Liver (tissue), 3 donors: ENCODE data around the gene CNP.

ENCODE experiments used
- ATF3 ChIP-seq: IDR thresholded peaks from 2 replicates; pipeline ENCODE4 v1.6.1; 2016; ENCODE audit warnings: antibody characterized with exemption
- CTCF ChIP-seq: fragments of 150-350 bp; IDR thresholded peaks from 2 replicates; pipeline ENCODE4 v1.5.1; 2017; ENCODE audit warnings: improper control_type of control experiment, low read depth, low read length; ENCODE audit not compliant: missing input control
- EGR1 ChIP-seq, 2 donors: IDR thresholded peaks; 2 replicates each; pipeline ENCODE4 v1.6.1; 2016 to 2018; ENCODE audit warnings: antibody characterized with exemption in 2 of 2, low read depth in 2 of 2
- GABPA ChIP-seq, 2 donors: IDR thresholded peaks in 1 of 2; conservative IDR thresholded peaks in 1 of 2; 2 replicates each; pipeline ENCODE4 v1.6.1; 2016; ENCODE audit warnings: antibody characterized with exemption in 2 of 2, mild to moderate bottlenecking in 1 of 2, moderate library complexity in 1 of 2
- JUND ChIP-seq, 2 donors: IDR thresholded peaks; 2 replicates each; pipeline ENCODE4 v1.6.1; 2016; ENCODE audit warnings: antibody characterized with exemption in 2 of 2
- NR2F2 ChIP-seq: IDR thresholded peaks from 2 replicates; pipeline ENCODE4 v1.6.1; 2016; ENCODE audit warnings: antibody characterized with exemption
- RAD21 ChIP-seq, 2 donors: IDR thresholded peaks; 2 replicates each; pipeline ENCODE4 v1.6.1; 2016; ENCODE audit warnings: antibody characterized with exemption in 2 of 2, mild to moderate bottlenecking in 2 of 2
- RXRA ChIP-seq, 2 donors: IDR thresholded peaks; 2 replicates each; pipeline ENCODE4 v1.6.1; 2017 to 2018; ENCODE audit warnings: antibody characterized with exemption in 2 of 2, mild to moderate bottlenecking in 1 of 2
- TAF1 ChIP-seq: conservative IDR thresholded peaks from 2 replicates; pipeline ENCODE4 v1.6.1; 2016; ENCODE audit warnings: antibody characterized with exemption, mild to moderate bottlenecking
- TF ChIP-seq, protein P1 (sequence below): IDR thresholded peaks from 2 replicates; pipeline ENCODE4 v1.6.1; 2016; ENCODE audit warnings: antibody characterized with exemption
- TF ChIP-seq, protein P2 (sequence below): IDR thresholded peaks from 2 replicates; pipeline ENCODE4 v1.6.1; 2016; ENCODE audit warnings: antibody characterized with exemption, mild to moderate bottlenecking
- TF ChIP-seq, protein P3 (sequence below): IDR thresholded peaks from 2 replicates; pipeline ENCODE4 v1.6.1; 2016; ENCODE audit warnings: antibody characterized with exemption
- donor health status: healthy.
- donor health status: healthy.

- TF ChIP-seq JUND (IDR thresholded peaks at IDR 0.05), result no peak
- TF ChIP-seq CTCF, result no peak
- TF ChIP-seq ATF3, result no peak
- TF ChIP-seq, protein P1, sequence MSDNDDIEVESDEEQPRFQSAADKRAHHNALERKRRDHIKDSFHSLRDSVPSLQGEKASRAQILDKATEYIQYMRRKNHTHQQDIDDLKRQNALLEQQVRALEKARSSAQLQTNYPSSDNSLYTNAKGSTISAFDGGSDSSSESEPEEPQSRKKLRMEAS, result no peak
- TF ChIP-seq, protein P2, sequence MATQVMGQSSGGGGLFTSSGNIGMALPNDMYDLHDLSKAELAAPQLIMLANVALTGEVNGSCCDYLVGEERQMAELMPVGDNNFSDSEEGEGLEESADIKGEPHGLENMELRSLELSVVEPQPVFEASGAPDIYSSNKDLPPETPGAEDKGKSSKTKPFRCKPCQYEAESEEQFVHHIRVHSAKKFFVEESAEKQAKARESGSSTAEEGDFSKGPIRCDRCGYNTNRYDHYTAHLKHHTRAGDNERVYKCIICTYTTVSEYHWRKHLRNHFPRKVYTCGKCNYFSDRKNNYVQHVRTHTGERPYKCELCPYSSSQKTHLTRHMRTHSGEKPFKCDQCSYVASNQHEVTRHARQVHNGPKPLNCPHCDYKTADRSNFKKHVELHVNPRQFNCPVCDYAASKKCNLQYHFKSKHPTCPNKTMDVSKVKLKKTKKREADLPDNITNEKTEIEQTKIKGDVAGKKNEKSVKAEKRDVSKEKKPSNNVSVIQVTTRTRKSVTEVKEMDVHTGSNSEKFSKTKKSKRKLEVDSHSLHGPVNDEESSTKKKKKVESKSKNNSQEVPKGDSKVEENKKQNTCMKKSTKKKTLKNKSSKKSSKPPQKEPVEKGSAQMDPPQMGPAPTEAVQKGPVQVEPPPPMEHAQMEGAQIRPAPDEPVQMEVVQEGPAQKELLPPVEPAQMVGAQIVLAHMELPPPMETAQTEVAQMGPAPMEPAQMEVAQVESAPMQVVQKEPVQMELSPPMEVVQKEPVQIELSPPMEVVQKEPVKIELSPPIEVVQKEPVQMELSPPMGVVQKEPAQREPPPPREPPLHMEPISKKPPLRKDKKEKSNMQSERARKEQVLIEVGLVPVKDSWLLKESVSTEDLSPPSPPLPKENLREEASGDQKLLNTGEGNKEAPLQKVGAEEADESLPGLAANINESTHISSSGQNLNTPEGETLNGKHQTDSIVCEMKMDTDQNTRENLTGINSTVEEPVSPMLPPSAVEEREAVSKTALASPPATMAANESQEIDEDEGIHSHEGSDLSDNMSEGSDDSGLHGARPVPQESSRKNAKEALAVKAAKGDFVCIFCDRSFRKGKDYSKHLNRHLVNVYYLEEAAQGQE, result no peak
- TF ChIP-seq EGR1 (IDR thresholded peaks at IDR 0.05; ENCODE audit: low read depth in 2 of 2), result no peak
- TF ChIP-seq RAD21 (IDR thresholded peaks at IDR 0.05), result no peak
- no peak for TF ChIP-seq TAF1
- no peak for TF ChIP-seq GABPA (IDR thresholded peaks at IDR 0.05 in 1 of 2, conservative IDR thresholded peaks at IDR 0.05 in 1 of 2)
- no peak for TF ChIP-seq NR2F2
- TF ChIP-seq, protein P3, sequence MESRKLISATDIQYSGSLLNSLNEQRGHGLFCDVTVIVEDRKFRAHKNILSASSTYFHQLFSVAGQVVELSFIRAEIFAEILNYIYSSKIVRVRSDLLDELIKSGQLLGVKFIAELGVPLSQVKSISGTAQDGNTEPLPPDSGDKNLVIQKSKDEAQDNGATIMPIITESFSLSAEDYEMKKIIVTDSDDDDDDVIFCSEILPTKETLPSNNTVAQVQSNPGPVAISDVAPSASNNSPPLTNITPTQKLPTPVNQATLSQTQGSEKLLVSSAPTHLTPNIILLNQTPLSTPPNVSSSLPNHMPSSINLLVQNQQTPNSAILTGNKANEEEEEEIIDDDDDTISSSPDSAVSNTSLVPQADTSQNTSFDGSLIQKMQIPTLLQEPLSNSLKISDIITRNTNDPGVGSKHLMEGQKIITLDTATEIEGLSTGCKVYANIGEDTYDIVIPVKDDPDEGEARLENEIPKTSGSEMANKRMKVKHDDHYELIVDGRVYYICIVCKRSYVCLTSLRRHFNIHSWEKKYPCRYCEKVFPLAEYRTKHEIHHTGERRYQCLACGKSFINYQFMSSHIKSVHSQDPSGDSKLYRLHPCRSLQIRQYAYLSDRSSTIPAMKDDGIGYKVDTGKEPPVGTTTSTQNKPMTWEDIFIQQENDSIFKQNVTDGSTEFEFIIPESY, result no peak
- no peak for TF ChIP-seq RXRA (IDR thresholded peaks at IDR 0.05)
Observed at GRCh38 chr17:41996855-41997164, 30.2 kb downstream of the CNP start.
